ENCODE data around the gene PDIA5. TPM values are rescaled to one million over a fixed set of nuclear protein-coding genes. Genes with fewer than 3 reads are reported as not detected.

The PDIA5 gene
- total RNA-seq, 1 donor from 2014 or later: 28.5 TPM

DNA sequence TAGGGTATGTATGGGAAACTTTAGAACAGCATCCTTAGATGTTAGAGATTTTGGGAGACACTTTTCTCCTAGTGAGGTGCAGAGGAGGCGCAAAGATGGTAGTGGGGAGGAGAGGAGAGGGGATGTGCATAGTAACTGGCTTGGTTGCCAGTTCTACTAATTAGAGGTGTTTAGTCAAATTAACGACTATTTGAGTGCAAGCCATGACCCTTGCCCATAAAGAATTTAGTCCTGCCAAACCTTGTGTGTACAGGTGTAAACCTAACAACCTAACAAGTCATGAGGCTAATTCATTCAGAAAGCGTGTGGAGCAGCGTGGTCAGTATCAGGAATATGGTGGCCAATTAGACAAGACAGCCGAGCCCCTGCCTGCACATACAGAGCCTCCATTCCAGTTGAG is 72.7 kb downstream of the PDIA5 start:
- H3K9me3 Mint-ChIP-seq: no peaks in the 10 kb centered on the region
- H3K36me3 Mint-ChIP-seq: peaks cover 26% of the 10 kb centered on the region
- DNase-seq (ENCODE audit: extremely low spot score, unreplicated experiment): no peak
- H3K27ac Mint-ChIP-seq: no peak overlapping the region
- no peak overlapping the region for H3K4me3 Mint-ChIP-seq
- H3K27me3 Mint-ChIP-seq: no peaks in the 10 kb centered on the region
- peaks cover 33% of the 10 kb centered on the region for H3K4me1 Mint-ChIP-seq (ENCODE audit: unreplicated experiment)
- TF ChIP-seq, protein P1, sequence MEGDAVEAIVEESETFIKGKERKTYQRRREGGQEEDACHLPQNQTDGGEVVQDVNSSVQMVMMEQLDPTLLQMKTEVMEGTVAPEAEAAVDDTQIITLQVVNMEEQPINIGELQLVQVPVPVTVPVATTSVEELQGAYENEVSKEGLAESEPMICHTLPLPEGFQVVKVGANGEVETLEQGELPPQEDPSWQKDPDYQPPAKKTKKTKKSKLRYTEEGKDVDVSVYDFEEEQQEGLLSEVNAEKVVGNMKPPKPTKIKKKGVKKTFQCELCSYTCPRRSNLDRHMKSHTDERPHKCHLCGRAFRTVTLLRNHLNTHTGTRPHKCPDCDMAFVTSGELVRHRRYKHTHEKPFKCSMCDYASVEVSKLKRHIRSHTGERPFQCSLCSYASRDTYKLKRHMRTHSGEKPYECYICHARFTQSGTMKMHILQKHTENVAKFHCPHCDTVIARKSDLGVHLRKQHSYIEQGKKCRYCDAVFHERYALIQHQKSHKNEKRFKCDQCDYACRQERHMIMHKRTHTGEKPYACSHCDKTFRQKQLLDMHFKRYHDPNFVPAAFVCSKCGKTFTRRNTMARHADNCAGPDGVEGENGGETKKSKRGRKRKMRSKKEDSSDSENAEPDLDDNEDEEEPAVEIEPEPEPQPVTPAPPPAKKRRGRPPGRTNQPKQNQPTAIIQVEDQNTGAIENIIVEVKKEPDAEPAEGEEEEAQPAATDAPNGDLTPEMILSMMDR (conservative IDR thresholded peaks at IDR 0.05): no peak

DNA sequence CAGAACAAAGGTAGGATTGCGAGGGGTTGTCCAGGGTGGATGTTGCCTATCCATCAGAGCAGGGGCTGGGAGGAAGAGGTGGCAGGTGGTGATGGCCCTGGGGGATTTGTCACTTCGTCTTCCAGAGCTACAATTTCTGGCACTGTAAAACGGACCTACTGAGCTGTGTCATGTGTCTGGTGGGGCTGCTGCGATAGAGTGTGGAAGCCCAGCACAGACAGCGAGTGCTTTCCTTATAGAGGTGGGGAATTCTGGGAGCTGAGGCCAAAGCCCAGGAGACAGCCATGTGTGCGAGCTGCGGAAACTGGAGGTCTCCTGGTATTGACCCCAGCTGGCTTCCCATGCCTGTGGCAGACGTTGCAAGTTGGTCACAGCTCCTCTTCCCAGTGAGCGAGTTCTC is 73.7 kb downstream of the PDIA5 start:
- Mint-ChIP-seq H3K4me3 (no peak overlapping the region), H3K27ac (no peak overlapping the region), H3K27me3 (no peaks in the 10 kb centered on the region), H3K4me1 (ENCODE audit: unreplicated experiment) (peaks cover 33% of the 10 kb centered on the region), H3K9me3 (no peaks in the 10 kb centered on the region), H3K36me3 (peaks cover 20% of the 10 kb centered on the region)
- no peak for DNase-seq (ENCODE audit: extremely low spot score, unreplicated experiment)
- TF ChIP-seq, protein P1 (conservative IDR thresholded peaks at IDR 0.05): no peak

DNA sequence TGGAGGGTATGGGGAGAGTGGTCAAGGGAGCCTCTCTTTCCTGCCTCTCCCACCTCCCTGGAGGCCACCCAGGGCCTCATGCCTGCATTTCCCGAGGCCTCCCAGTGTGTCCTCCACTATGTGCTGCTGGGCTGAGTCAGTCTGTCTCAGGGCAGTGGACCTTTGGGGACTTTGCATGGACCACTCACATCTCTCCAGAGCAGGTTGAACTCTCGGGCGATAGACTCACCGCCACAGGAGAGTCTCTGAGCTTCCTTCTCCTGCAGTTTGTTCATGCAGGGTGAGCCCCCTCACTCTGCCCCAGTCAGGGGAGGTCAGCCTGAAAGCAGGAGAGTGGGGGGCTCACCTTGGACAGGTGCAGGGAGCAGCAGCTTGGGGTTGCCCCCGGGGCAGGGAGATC is 74.5 kb downstream of the PDIA5 start:
- no peak overlapping the region for H3K27ac Mint-ChIP-seq
- TF ChIP-seq, protein P1 (conservative IDR thresholded peaks at IDR 0.05): no peak
- H3K36me3 Mint-ChIP-seq: peaks cover 23% of the 10 kb centered on the region
- no peak overlapping the region for H3K4me3 Mint-ChIP-seq
- H3K9me3 Mint-ChIP-seq: no peaks in the 10 kb centered on the region
- no peak for DNase-seq (ENCODE audit: extremely low spot score, unreplicated experiment)
- H3K4me1 Mint-ChIP-seq (ENCODE audit: unreplicated experiment): peaks cover 33% of the 10 kb centered on the region
- no peaks in the 10 kb centered on the region for H3K27me3 Mint-ChIP-seq

DNA sequence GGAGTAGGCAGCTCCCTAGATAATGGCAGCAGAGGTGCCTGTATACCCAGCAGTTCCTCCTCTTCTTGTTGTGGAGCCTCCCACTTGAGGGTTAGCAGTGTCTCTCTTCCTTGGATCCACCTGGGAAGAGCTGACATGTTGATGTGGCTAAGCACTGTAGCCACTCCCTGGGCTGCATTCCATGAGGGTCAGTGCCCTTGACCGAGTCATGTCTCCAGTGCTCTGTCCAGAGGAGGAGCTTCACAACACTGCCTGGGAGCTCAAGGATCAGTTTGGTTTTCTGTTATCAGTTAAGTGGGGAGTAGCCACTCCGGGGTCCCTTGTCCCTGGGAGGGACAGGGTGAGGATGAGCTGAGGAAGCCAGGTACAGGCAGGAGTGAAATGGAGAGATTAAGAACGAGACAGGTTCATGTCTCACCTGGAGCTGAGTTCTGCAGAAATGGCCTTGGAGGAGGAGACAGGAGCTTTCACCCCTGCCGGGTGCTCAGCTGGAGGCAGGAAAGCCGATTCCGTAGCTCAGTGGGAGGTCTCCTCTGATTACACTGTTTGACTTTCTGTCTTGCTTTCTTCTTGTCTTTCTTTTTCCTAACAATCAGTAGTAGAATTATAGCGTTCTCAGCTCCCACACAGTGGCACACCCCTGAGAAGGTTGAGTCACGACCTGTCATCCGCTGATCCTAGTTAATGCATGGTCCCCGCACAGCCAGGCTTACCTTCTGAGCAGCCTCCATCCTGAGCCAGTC is 77.0 kb downstream of the PDIA5 start:
- Mint-ChIP-seq H3K9me3 (no peaks in the 10 kb centered on the region), H3K27me3 (no peaks in the 10 kb centered on the region), H3K4me3 (no peak overlapping the region), H3K27ac (peak overlapping the region; percentile 67), H3K4me1 (ENCODE audit: unreplicated experiment) (peaks cover 25% of the 10 kb centered on the region), H3K36me3 (peaks cover 24% of the 10 kb centered on the region)
- TF ChIP-seq, protein P1 (conservative IDR thresholded peaks at IDR 0.05): no peak
- no peak for DNase-seq (ENCODE audit: extremely low spot score, unreplicated experiment)

DNA sequence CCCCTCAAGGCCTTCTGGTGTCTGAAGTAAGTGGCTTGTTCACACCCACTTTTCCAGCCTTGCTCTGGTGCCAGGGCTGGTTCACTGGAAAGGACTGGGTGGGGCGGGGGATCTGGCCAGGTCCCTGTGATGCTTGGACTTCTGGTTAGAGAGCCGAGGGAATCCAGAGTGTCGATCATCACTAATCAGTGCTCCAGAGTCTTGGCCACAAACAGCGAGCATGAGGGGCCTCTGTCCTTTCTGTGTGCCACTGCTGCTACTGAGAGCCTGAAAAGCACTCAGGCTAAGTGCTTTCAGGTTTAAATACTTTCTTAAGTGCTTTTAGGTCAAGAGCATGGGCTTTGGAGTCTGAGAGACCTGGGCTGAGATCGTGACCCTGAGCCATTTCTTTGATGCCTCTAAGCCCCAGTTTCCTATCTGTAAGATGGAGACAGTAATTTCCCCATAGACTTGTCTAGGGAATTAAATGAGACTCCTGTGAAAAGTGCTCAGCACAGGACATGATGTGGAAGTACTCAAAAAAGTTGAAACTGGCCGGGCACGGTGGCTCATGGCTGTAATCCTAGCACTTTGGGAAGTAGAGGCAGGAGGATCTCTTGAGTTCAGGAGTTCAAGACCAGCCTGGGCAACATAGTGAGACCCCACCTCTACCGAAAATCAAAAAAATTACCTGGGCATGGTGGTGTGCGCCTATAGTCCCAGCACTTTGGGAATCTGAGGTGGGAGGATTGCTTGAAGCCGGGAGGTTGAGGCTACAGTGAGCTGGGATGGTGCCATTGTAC is 81.1 kb downstream of the PDIA5 start:
- H3K36me3 Mint-ChIP-seq: peaks cover 32% of the 10 kb centered on the region
- H3K4me1 Mint-ChIP-seq (ENCODE audit: unreplicated experiment): peaks cover 16% of the 10 kb centered on the region

More for the DNA sequence above, 81.1 kb downstream of the PDIA5 start:
- no peak for DNase-seq (ENCODE audit: extremely low spot score, unreplicated experiment)
- H3K27ac Mint-ChIP-seq: no peak overlapping the region
- H3K9me3 Mint-ChIP-seq: no peaks in the 10 kb centered on the region
- TF ChIP-seq, protein P1 (conservative IDR thresholded peaks at IDR 0.05): no peak
- no peaks in the 10 kb centered on the region for H3K27me3 Mint-ChIP-seq
- no peak overlapping the region for H3K4me3 Mint-ChIP-seq

Measured in type B pancreatic cell (in vitro differentiated cells).